Stomach (tissue), 9 donors: ENCODE measurements around the gene DLGAP1. TPM values are rescaled to one million over a fixed set of nuclear protein-coding genes. Genes with fewer than 3 reads are reported as not detected.

Experiments
- DNase-seq, 2 donors: peaks; one replicate each; pipeline versions ENCODE4 v3.0.0 to v3.0.0-alpha.2; 2013 to 2019
- H3K27ac ChIP-seq, 5 donors: fragments of 200-600 bp in 4 of 5; sonication (generic) in 4 of 5; one replicate each; pipeline ENCODE4 v1.5.1; 2013 to 2019; ENCODE audit warnings: mild to moderate bottlenecking in 1 of 5, moderate library complexity in 1 of 5
- H3K27me3 ChIP-seq, 3 donors: fragments of 200-600 bp; sonication (generic); one replicate each; pipeline ENCODE4 v1.5.1; 2017 to 2019; ENCODE audit warnings: mixed run types in 1 of 3
- H3K36me3 ChIP-seq, 4 donors: fragments of 200-600 bp; sonication (generic); 1 replicate in 3 of 4; 2 replicates in 1 of 4; pipeline ENCODE4 v1.5.1; 2016 to 2019
- H3K4me1 ChIP-seq, 4 donors: fragments of 200-600 bp; sonication (generic); one replicate each; pipeline ENCODE4 v1.5.1; 2016 to 2019
- H3K4me3 ChIP-seq, 4 donors: fragments of 200-600 bp; sonication (generic) in 3 of 4; one replicate each; pipeline ENCODE4 v1.5.1; 2016 to 2019; ENCODE audit warnings: mild to moderate bottlenecking in 1 of 4
- H3K9me3 ChIP-seq, 4 donors: fragments of 200-600 bp; sonication (generic); one replicate each; pipeline ENCODE4 v1.5.1; 2016 to 2019
- EP300 ChIP-seq: sonication (generic); formaldehyde crosslinking; IDR thresholded peaks from one replicate; pipeline ENCODE4 v1.6.1; 2017; ENCODE audit warnings: antibody characterized with exemption
- POLR2A ChIP-seq, 4 donors: fragments of 450-650 bp; IDR thresholded peaks; one replicate each; pipeline ENCODE4 v1.6.1; 2016; ENCODE audit warnings: antibody characterized with exemption in 4 of 4, control low read depth in 2 of 4, mild to moderate bottlenecking in 1 of 4, moderate library complexity in 1 of 4
- POLR2AphosphoS5 ChIP-seq, 3 donors: sonication (generic); formaldehyde crosslinking; IDR thresholded peaks; one replicate each; pipeline ENCODE4 v1.6.1; 2016; ENCODE audit warnings: antibody characterized with exemption in 3 of 3
- WGBS, 5 donors: extraction: QIAGEN DNeasy Blood & Tissue Kit in 3 of 5; methylation state at CpG; one replicate each; pipeline versions ENCODE4 v1.1.5 to v1.1.7; 2013 to 2018; 5-methylcytosine and 5-hydroxymethylcytosine counted together
- intact Hi-C: fragments of 100-400 bp; cut with DNase I; formaldehyde crosslinking; loops from one replicate; pipeline ENCODE4 v1.15.1; 2023; ENCODE audit warnings: low total_unique reads
- polyA plus RNA-seq, 3 donors: library from polyadenylated mRNA; stranded (reverse); fragments of 200-250 nt; gene quantifications; one replicate each; pipeline ENCODE4 v1.2.3, GENCODE V29; 2013
- total RNA-seq, 5 donors: library from RNA; depleted of rRNA; stranded (reverse); fragments of >200 nt; gene quantifications; one replicate each; pipeline versions ENCODE4 v1.1.0 to v1.2.3, GENCODE V29; 2014 to 2016
- TF ChIP-seq, protein P1 (sequence below), 7 experiments: fragments of 450-650 bp in 4 of 7; fragments of 200-600 bp in 3 of 7; sonication (generic) in 3 of 7; IDR thresholded peaks; one replicate each; pipeline ENCODE4 v1.5.1; 2016 to 2019; ENCODE audit warnings: antibody characterized with exemption in 7 of 7, control low read depth in 2 of 7, mild to moderate bottlenecking in 1 of 7
- donor health status: healthy with polysubstance abuse.
- donor health status: Bipolar disorder and iron deficiency.
- donor health status: healthy.

The DLGAP1 gene
- total and polyA plus RNA-seq, 8 donors, result 0.06 to 7.0 (median 1.3) TPM; not detected in 1

DNA sequence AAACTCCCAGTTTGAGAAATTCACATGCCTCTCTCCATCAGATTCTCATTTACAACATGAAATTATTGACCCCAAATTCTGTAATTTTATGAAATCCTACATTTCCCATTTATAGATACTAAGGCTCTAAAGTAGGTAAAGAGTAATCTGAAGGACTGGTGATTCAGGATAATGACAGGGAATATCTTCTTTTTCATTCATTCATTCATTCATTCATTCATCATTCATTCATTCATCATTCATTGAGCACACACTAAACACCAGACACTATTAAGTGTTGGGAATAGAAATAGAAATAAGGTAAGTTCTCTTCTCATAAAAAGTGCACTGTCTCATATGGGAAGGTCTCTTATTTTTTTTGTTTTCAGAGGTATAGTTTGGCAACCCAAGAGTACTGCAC lies 888.3 kb downstream of the DLGAP1 start:
- Histone ChIP-seq H3K9me3 (no peaks in the 10 kb centered on the region), H3K4me3 (no peak overlapping the region), H3K27ac (no peak overlapping the region), H3K4me1 (no peaks in the 10 kb centered on the region), H3K27me3 (no peaks in the 10 kb centered on the region), H3K36me3 (no peaks in the 10 kb centered on the region)
- TF ChIP-seq EP300 (no peak), POLR2A (IDR thresholded peaks at IDR 0.05) (no peak), POLR2AphosphoS5 (IDR thresholded peaks at IDR 0.05) (no peak)
- TF ChIP-seq, protein P1, sequence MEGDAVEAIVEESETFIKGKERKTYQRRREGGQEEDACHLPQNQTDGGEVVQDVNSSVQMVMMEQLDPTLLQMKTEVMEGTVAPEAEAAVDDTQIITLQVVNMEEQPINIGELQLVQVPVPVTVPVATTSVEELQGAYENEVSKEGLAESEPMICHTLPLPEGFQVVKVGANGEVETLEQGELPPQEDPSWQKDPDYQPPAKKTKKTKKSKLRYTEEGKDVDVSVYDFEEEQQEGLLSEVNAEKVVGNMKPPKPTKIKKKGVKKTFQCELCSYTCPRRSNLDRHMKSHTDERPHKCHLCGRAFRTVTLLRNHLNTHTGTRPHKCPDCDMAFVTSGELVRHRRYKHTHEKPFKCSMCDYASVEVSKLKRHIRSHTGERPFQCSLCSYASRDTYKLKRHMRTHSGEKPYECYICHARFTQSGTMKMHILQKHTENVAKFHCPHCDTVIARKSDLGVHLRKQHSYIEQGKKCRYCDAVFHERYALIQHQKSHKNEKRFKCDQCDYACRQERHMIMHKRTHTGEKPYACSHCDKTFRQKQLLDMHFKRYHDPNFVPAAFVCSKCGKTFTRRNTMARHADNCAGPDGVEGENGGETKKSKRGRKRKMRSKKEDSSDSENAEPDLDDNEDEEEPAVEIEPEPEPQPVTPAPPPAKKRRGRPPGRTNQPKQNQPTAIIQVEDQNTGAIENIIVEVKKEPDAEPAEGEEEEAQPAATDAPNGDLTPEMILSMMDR (IDR thresholded peaks at IDR 0.05), result no peak
- DNase-seq, result no peak
- intact Hi-C loops, result no loop called here

DNA sequence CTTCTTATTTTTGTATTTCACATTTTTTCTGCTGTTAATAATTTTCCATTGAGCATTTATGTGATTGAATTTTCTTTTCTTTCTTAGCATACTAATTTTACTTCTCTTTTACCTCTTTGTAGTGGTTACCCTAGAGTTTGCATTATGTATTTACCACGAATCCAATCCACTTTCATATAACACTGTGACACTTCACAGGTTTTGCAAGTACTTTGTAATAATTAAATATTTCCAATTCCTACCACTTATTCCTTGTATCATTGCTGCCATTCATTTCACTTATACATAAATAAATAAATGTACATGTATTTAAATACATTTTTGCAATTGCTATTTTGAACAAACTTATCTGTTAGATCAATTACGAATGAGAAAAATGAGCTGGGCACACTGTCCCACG lies 894.4 kb downstream of the DLGAP1 start:
- DNase-seq, result no peak
- Histone ChIP-seq H3K4me1 (no peaks in the 10 kb centered on the region), H3K36me3 (no peaks in the 10 kb centered on the region), H3K27ac (no peak overlapping the region), H3K27me3 (no peaks in the 10 kb centered on the region), H3K4me3 (no peak overlapping the region), H3K9me3 (no peaks in the 10 kb centered on the region)
- intact Hi-C loops, result no loop called here
- 60 to 87% (median 73%) methylated on average over 3 of the region's 3 CpGs for WGBS, 5 donors
- TF ChIP-seq EP300, result no peak
- no peak for TF ChIP-seq POLR2A (IDR thresholded peaks at IDR 0.05)
- TF ChIP-seq POLR2AphosphoS5 (IDR thresholded peaks at IDR 0.05), result no peak
- TF ChIP-seq, protein P1 (IDR thresholded peaks at IDR 0.05), result no peak

DNA sequence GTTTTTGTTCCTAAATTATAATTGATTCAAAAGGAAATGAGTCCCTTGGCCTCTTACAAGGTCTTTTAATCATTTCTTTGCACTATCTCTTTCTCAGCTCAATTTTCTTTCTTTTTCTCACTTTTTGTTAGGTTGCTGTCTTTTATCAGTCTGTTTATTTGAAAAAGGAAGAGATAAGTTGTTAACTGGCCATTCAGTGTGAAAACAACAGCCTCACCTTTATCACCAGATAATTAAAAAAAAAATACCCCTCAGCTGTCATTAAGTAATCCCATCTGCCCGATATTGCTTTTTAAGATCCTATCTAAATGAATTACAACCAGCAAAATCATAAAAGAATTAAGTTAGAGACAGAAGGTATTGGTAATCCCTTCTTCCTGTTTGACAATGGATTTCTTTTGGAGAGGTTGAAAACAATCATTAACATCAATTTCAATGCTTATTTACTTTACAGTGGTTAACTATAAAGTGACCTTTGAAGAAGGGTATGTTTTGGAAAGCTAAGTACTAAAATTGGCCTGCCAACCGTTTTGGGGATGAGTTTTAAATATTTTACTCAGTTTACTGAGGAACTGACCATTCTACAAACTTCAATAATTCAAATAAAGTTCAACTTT lies 900.2 kb downstream of the DLGAP1 start:
- no peak for DNase-seq
- Histone ChIP-seq H3K4me3 (no peak overlapping the region), H3K9me3 (no peaks in the 10 kb centered on the region), H3K27ac (no peak overlapping the region), H3K36me3 (no peaks in the 10 kb centered on the region), H3K27me3 (no peaks in the 10 kb centered on the region), H3K4me1 (no peaks in the 10 kb centered on the region)
- TF ChIP-seq POLR2AphosphoS5 (IDR thresholded peaks at IDR 0.05) (no peak), POLR2A (IDR thresholded peaks at IDR 0.05) (no peak), EP300 (no peak)
- TF ChIP-seq, protein P1 (IDR thresholded peaks at IDR 0.05), result no peak
- intact Hi-C loops, result no loop called here
- 36 to 54% (median 44%) methylated on average over 2 of the region's 2 CpGs for WGBS, 5 donors

DNA sequence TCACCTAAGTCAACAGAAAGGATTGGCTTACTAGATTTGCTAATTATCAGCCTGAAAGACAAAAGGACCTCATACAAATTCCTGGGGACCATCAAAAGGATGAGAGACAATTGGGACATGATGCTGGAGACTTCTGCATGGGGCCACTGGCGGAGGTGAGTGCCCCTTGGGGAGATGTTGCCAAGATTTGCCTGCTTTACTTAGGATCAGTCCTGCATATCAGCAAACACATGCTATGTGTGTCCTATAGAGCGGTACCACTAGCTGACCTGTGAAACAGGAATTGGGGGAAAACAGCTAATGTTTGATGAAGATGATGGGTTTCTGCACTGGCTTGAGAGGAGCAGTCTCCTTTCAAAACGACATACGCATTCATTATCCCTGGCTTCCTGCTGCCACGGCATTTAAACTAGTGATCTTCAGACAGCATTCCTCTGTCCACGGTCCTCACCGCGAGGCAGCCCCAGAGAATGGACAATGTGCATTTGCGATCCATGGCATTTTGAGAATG lies 901.0 kb downstream of the DLGAP1 start:
- no peak for DNase-seq
- H3K27me3 ChIP-seq, result no peaks in the 10 kb centered on the region
- no peaks in the 10 kb centered on the region for H3K36me3 ChIP-seq
- no peaks in the 10 kb centered on the region for H3K4me1 ChIP-seq
- TF ChIP-seq EP300 (no peak), POLR2A (IDR thresholded peaks at IDR 0.05) (no peak), POLR2AphosphoS5 (IDR thresholded peaks at IDR 0.05) (no peak)
- TF ChIP-seq, protein P1 (IDR thresholded peaks at IDR 0.05), result no peak
- no peak overlapping the region for H3K27ac ChIP-seq
- 73 to 78% (median 75%) methylated on average over 9 of the region's 9 CpGs for WGBS, 5 donors
- H3K4me3 ChIP-seq, result no peak overlapping the region
- no peaks in the 10 kb centered on the region for H3K9me3 ChIP-seq
- intact Hi-C loops, result no loop called here
